Mesenchymal stem cell (in vitro differentiated cells and primary cell): ENCODE data around the gene GOLGA8H.
"Not testable (repeated sequence)": the region's sequence is repeated elsewhere in the genome, so short reads cannot be mapped to it uniquely, and the experiment has no call there.

Source experiments
- DNase-seq: peaks from one replicate; pipeline ENCODE4 v3.0.0-alpha.2; 2013
- H2AFZ ChIP-seq: one replicate; pipeline ENCODE4 v1.6.1; 2013; ENCODE audit warnings: low read depth, mild to moderate bottlenecking, control low read depth, inconsistent platforms, low read length, moderate library complexity
- H2AK5ac ChIP-seq: 2 replicates; pipeline ENCODE4 v1.6.1; 2013; ENCODE audit warnings: low read length, moderate library complexity, mild to moderate bottlenecking, inconsistent platforms; ENCODE audit not compliant: severe bottlenecking
- H2BK120ac ChIP-seq: one replicate; pipeline ENCODE4 v1.6.1; 2013; ENCODE audit warnings: low read depth, mild to moderate bottlenecking, inconsistent platforms, low read length, moderate library complexity
- H2BK12ac ChIP-seq, 2 experiments: one replicate each; pipeline ENCODE4 v1.6.1; 2013; ENCODE audit warnings: inconsistent platforms in 2 of 2, low read length in 2 of 2, mild to moderate bottlenecking in 2 of 2, moderate library complexity in 2 of 2, control low read depth in 1 of 2
- H2BK15ac ChIP-seq: one replicate; pipeline ENCODE4 v1.6.1; 2013; ENCODE audit warnings: mild to moderate bottlenecking, low read depth, inconsistent platforms; ENCODE audit not compliant: poor library complexity, severe bottlenecking
- H2BK5ac ChIP-seq: 2 replicates; pipeline ENCODE4 v1.6.1; 2013; ENCODE audit warnings: low read depth, mild to moderate bottlenecking, low read length, control low read depth, inconsistent platforms; ENCODE audit not compliant: poor library complexity, severe bottlenecking
- H3K14ac ChIP-seq, 2 experiments: one replicate each; pipeline ENCODE4 v1.6.1; 2013; ENCODE audit warnings: inconsistent platforms in 2 of 2, low read length in 2 of 2, control low read depth in 1 of 2, mild to moderate bottlenecking in 1 of 2, moderate library complexity in 1 of 2
- H3K18ac ChIP-seq, 2 experiments: one replicate each; pipeline ENCODE4 v1.6.1; 2013; ENCODE audit warnings: inconsistent platforms in 2 of 2, low read length in 2 of 2, control low read depth in 1 of 2, low read depth in 1 of 2, mild to moderate bottlenecking in 1 of 2
- H3K23ac ChIP-seq, 2 experiments: one replicate each; pipeline ENCODE4 v1.6.1; 2013; ENCODE audit warnings: inconsistent platforms in 2 of 2, low read length in 2 of 2, mild to moderate bottlenecking in 2 of 2, moderate library complexity in 2 of 2, control low read depth in 1 of 2
- H3K27ac ChIP-seq: 2 replicates; pipeline ENCODE4 v1.5.1; 2013; ENCODE audit warnings: mild to moderate bottlenecking, moderate library complexity, low read length, control low read depth, inconsistent platforms; ENCODE audit not compliant: poor library complexity, severe bottlenecking
- H3K27me3 ChIP-seq, 2 experiments: 2 replicates each; pipeline versions ENCODE4 v1.6.1 to v1.7.0; 2013; ENCODE audit warnings: low read length in 2 of 2, mild to moderate bottlenecking in 2 of 2, moderate library complexity in 2 of 2, control low read depth in 1 of 2, inconsistent platforms in 1 of 2; ENCODE audit not compliant: control insufficient read depth in 1 of 2, insufficient read depth in 1 of 2
- H3K36me3 ChIP-seq, 2 experiments: 2 replicates each; pipeline versions ENCODE4 v1.6.1 to v1.7.0; 2013; ENCODE audit warnings: low read length in 2 of 2, control low read depth in 1 of 2, inconsistent platforms in 1 of 2, low read depth in 1 of 2, mild to moderate bottlenecking in 1 of 2; ENCODE audit not compliant: insufficient read depth in 2 of 2, control insufficient read depth in 1 of 2
- H3K4ac ChIP-seq, 2 experiments: one replicate each; pipeline ENCODE4 v1.6.1; 2013; ENCODE audit warnings: inconsistent platforms in 2 of 2, low read length in 2 of 2, mild to moderate bottlenecking in 2 of 2, moderate library complexity in 2 of 2, control low read depth in 1 of 2, low read depth in 1 of 2
- H3K4me1 ChIP-seq: 2 replicates; pipeline ENCODE4 v1.6.1; 2013; ENCODE audit warnings: low read depth, low read length, control low read depth; ENCODE audit not compliant: control insufficient read depth, insufficient read depth
- H3K4me2 ChIP-seq: 2 replicates; pipeline ENCODE4 v1.6.1; 2013; ENCODE audit warnings: low read length, mild to moderate bottlenecking, inconsistent platforms; ENCODE audit not compliant: poor library complexity, severe bottlenecking
- H3K4me3 ChIP-seq, 2 experiments: 2 replicates each; pipeline versions ENCODE4 v1.5.1 to v1.7.0; 2013; ENCODE audit warnings: low read length in 2 of 2, mild to moderate bottlenecking in 2 of 2, control low read depth in 1 of 2, low read depth in 1 of 2; ENCODE audit not compliant: insufficient read depth in 1 of 2
- H3K79me1 ChIP-seq: replicated peaks from 2 replicates; pipeline ENCODE4 v1.6.1; 2013; ENCODE audit warnings: mild to moderate bottlenecking, control low read depth, low read length, inconsistent platforms; ENCODE audit not compliant: poor library complexity, severe bottlenecking
- H3K9ac ChIP-seq: 2 replicates; pipeline ENCODE4 v1.7.0; 2013; ENCODE audit warnings: mild to moderate bottlenecking, low read length, moderate library complexity
- H3K9me3 ChIP-seq: 2 replicates; pipeline ENCODE4 v1.7.0; 2013; ENCODE audit warnings: mild to moderate bottlenecking, low read length; ENCODE audit not compliant: control insufficient read depth
- H4K8ac ChIP-seq: one replicate; pipeline ENCODE4 v1.6.1; 2013; ENCODE audit warnings: inconsistent platforms, mild to moderate bottlenecking, low read length, moderate library complexity
- H4K91ac ChIP-seq: one replicate; pipeline ENCODE4 v1.6.1; 2013; ENCODE audit warnings: mild to moderate bottlenecking, low read length, inconsistent platforms
- WGBS: methylation state at CpG from one replicate; pipeline ENCODE4 v1.1.7; 2013; ENCODE audit warnings: mixed read lengths; 5-methylcytosine and 5-hydroxymethylcytosine counted together

Gene GOLGA8H

GRCh38 chr15:30580716-30581115, 23.1 kb upstream of the GOLGA8H start:
- H4K91ac ChIP-seq, H3K23ac ChIP-seq, H3K9me3 ChIP-seq, H3K14ac ChIP-seq, H3K27ac ChIP-seq, H3K4ac ChIP-seq, H2BK5ac ChIP-seq, H2BK15ac ChIP-seq, H4K8ac ChIP-seq, H3K36me3 ChIP-seq, H2BK120ac ChIP-seq, H2BK12ac ChIP-seq, DNase-seq, H3K18ac ChIP-seq, H3K4me2 ChIP-seq, H3K4me1 ChIP-seq, H3K9ac ChIP-seq, H3K27me3 ChIP-seq, H2AK5ac ChIP-seq, H3K4me3 ChIP-seq, H3K79me1 ChIP-seq, H2AFZ ChIP-seq: not testable (repeated sequence)
- WGBS: no CpG with 5 or more reads among the region's 4 CpGs

- H2BK120ac ChIP-seq, H3K23ac ChIP-seq, H2AK5ac ChIP-seq, H3K9me3 ChIP-seq, H3K4me3 ChIP-seq, H3K4me2 ChIP-seq, DNase-seq, H4K91ac ChIP-seq, H2BK12ac ChIP-seq, H4K8ac ChIP-seq, H3K4ac ChIP-seq, H3K27me3 ChIP-seq, H2AFZ ChIP-seq, H3K18ac ChIP-seq, H2BK15ac ChIP-seq, H3K14ac ChIP-seq, H3K79me1 ChIP-seq, H2BK5ac ChIP-seq, H3K36me3 ChIP-seq, H3K27ac ChIP-seq, H3K9ac ChIP-seq, H3K4me1 ChIP-seq: not testable (repeated sequence)
- WGBS: no CpG with 5 or more reads among the region's 2 CpGs
These were observed 4.9 kb upstream of the GOLGA8H start for GRCh38 chr15:30598953-30599352.

- H4K8ac ChIP-seq, H4K91ac ChIP-seq, H3K23ac ChIP-seq, H2BK5ac ChIP-seq, H2BK15ac ChIP-seq, H3K4me3 ChIP-seq, H2AK5ac ChIP-seq, H3K79me1 ChIP-seq, H3K4me1 ChIP-seq, H2BK120ac ChIP-seq, H2AFZ ChIP-seq, H3K18ac ChIP-seq, H3K4me2 ChIP-seq, H3K27ac ChIP-seq, H3K9me3 ChIP-seq, DNase-seq, H3K14ac ChIP-seq, H3K9ac ChIP-seq, H2BK12ac ChIP-seq, H3K36me3 ChIP-seq, H3K4ac ChIP-seq, H3K27me3 ChIP-seq: not testable (repeated sequence)
- WGBS: no CpG with 5 or more reads among the region's 6 CpGs
These were observed 8.4 kb downstream of the GOLGA8H start for GRCh38 chr15:30612271-30612670.

- not testable (repeated sequence) for H3K9ac ChIP-seq, H3K4me2 ChIP-seq, H3K9me3 ChIP-seq, H3K36me3 ChIP-seq, H3K4me1 ChIP-seq, H3K23ac ChIP-seq, H3K14ac ChIP-seq, H3K4ac ChIP-seq, H3K27ac ChIP-seq, DNase-seq, H4K91ac ChIP-seq, H3K27me3 ChIP-seq, H2BK120ac ChIP-seq, H2BK12ac ChIP-seq, H3K18ac ChIP-seq, H4K8ac ChIP-seq, H2BK15ac ChIP-seq, H3K4me3 ChIP-seq, H2AFZ ChIP-seq, H3K79me1 ChIP-seq, H2BK5ac ChIP-seq, H2AK5ac ChIP-seq
- WGBS: no CpG with 5 or more reads among the region's 3 CpGs
These were observed 17.5 kb downstream of the GOLGA8H start for GRCh38 chr15:30621342-30621741.
